ENCODE data around the gene FAHD2A. TPM values are rescaled to one million over a fixed set of nuclear protein-coding genes. Genes with fewer than 3 reads are reported as not detected.

Gene FAHD2A
- total and polyA plus RNA-seq, 2 of the 8 experiments (the other 6 are each of a cell fraction or from before 2014, with no cell fraction given): 24.2 to 26.7 TPM

- H3K4ac ChIP-seq (replicated peaks; ENCODE audit: insufficient read length, low read depth, low read length): no peak overlapping the region
- H2BK12ac ChIP-seq (ENCODE audit: low read depth, low read length): no peak overlapping the region
- no peak overlapping the region for H3K18ac ChIP-seq (ENCODE audit: extremely low read depth, low read length)
- H2BK15ac ChIP-seq (ENCODE audit: low read length): no peak overlapping the region
- ChIA-PET POLR2A (ENCODE audit: partially characterized antibody) (no interaction called here), CTCF (ENCODE audit: partially characterized antibody) (interaction anchor here (2.0 kb wide), 1 partner anchor 20 kb away, joined by 6 read pairs; the partner anchor contains the start of gene FAHD2A)
- H3K4me3 ChIP-seq (ENCODE audit: extremely low read depth in 1 of 4, insufficient read depth in 2 of 4, low read depth in 3 of 4, low read length in 4 of 4): no peak overlapping the region
- H4K5ac ChIP-seq (ENCODE audit: insufficient read length, low read depth, low read length): no peak overlapping the region
- no peak for FAIRE-seq
- H3K56ac ChIP-seq (replicated peaks; ENCODE audit: insufficient read length, low read depth, low read length): no peak overlapping the region
- H3K27ac ChIP-seq (ENCODE audit: low read depth, low read length): no peak overlapping the region
- WGBS, 2 experiments (ENCODE audit: extremely low coverage in 1 of 2, insufficient coverage in 1 of 2, insufficient read length in 1 of 2, insufficient replicate concordance in 2 of 2, low coverage in 1 of 2, low lambda C conversion rate in 2 of 2, missing lambda C conversion rate in 1 of 2): 92% methylated on average over 9 of the region's 9 CpGs; no CpG with 5 or more reads in 1 of the 2 experiments
- no peak overlapping the region for H3K4me2 ChIP-seq (ENCODE audit: insufficient read depth in 1 of 2, low read depth in 2 of 2, low read length in 2 of 2)
- no peaks in the 10 kb centered on the region for H3K79me1 ChIP-seq (ENCODE audit: low read depth, low read length)
- H2BK5ac ChIP-seq (ENCODE audit: low read depth, low read length): no peak overlapping the region
- no peak overlapping the region for H3K23ac ChIP-seq (ENCODE audit: insufficient read length)
- H3K79me2 ChIP-seq (ENCODE audit: control insufficient read depth in 1 of 2, insufficient read depth in 2 of 2, low read length in 2 of 2): no peaks in the 10 kb centered on the region
- H2BK20ac ChIP-seq (ENCODE audit: low read length): no peak overlapping the region
- H3K36me3 ChIP-seq (ENCODE audit: control insufficient read depth in 2 of 4, insufficient read depth in 4 of 4, low read length in 3 of 4): no peaks in the 10 kb centered on the region
- no peak overlapping the region for H3K9ac ChIP-seq (replicated peaks in 1 of 4; ENCODE audit: extremely low read depth in 1 of 4, low read depth in 3 of 4, low read length in 3 of 4)
- DNase-seq (ENCODE audit: low read depth in 1 of 2, low spot score in 2 of 2): no peak
- no peak overlapping the region for H4K91ac ChIP-seq (replicated peaks; ENCODE audit: insufficient read length, low read length)
- peaks cover 0 to 2% (median 0%) of the 10 kb centered on the region in 4 experiments; a peak in 1 of 7 replicates for H3K4me1 ChIP-seq (replicated peaks in 1 of 4; ENCODE audit: control insufficient read depth in 3 of 4, insufficient read depth in 4 of 4, low read length in 3 of 4)
- H2BK120ac ChIP-seq (replicated peaks; ENCODE audit: low read depth, low read length): no peak overlapping the region
- H3K9me3 ChIP-seq (ENCODE audit: insufficient read depth in 2 of 2, low read depth in 1 of 2, low read length in 1 of 2): peaks cover 59 to 84% of the 10 kb centered on the region in 2 experiments
- H2AFZ ChIP-seq (ENCODE audit: low read length): no peak overlapping the region
- no peak overlapping the region for H4K8ac ChIP-seq (ENCODE audit: extremely low read depth, insufficient read depth, low read length)
- H3K23me2 ChIP-seq (ENCODE audit: low read depth, low read length): no peaks in the 10 kb centered on the region
- H2AK5ac ChIP-seq (ENCODE audit: low read depth, low read length): no peak overlapping the region
- no peak overlapping the region for H3K14ac ChIP-seq (ENCODE audit: insufficient read length)
- no peaks in the 10 kb centered on the region for H4K20me1 ChIP-seq (replicated peaks in 1 of 2; ENCODE audit: control insufficient read depth in 1 of 2, insufficient read depth in 2 of 2, low read length in 2 of 2)
- H3K27me3 ChIP-seq (replicated peaks in 1 of 4; ENCODE audit: control insufficient read depth in 3 of 4, extremely low read depth in 1 of 4, insufficient read depth in 3 of 4, low read length in 3 of 4): peaks cover 0 to under 1% (median 0%) of the 10 kb centered on the region in 4 experiments; a peak in 1 of 7 replicates
- TF ChIP-seq, protein P1, sequence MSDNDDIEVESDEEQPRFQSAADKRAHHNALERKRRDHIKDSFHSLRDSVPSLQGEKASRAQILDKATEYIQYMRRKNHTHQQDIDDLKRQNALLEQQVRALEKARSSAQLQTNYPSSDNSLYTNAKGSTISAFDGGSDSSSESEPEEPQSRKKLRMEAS (IDR thresholded peaks at IDR 0.05): no peak
- no peak for TF ChIP-seq GTF2F1 (IDR thresholded peaks at IDR 0.05; ENCODE audit: borderline replicate concordance, low read depth, low read length)
- no peak for TF ChIP-seq NANOG (IDR thresholded peaks at IDR 0.05; ENCODE audit: insufficient read depth, low read depth, low read length, poor library complexity, severe bottlenecking)
- TF ChIP-seq EGR1 (IDR thresholded peaks at IDR 0.05; ENCODE audit: borderline replicate concordance, low read depth, low read length): no peak
- no peak for TF ChIP-seq TEAD4 (IDR thresholded peaks at IDR 0.05; ENCODE audit: low read depth, low read length)
- TF ChIP-seq SP4 (IDR thresholded peaks at IDR 0.05; ENCODE audit: low read length): no peak
- no peak for TF ChIP-seq KDM5A (IDR thresholded peaks at IDR 0.05; ENCODE audit: low read length)
- TF ChIP-seq SP2 (IDR thresholded peaks at IDR 0.05; ENCODE audit: low read length): no peak
- no peak for TF ChIP-seq TCF12 (IDR thresholded peaks at IDR 0.05; ENCODE audit: low read depth, low read length)
- TF ChIP-seq CBX8 (IDR thresholded peaks at IDR 0.05; ENCODE audit: borderline replicate concordance, low read depth, low read length): no peak
Measured at GRCh38 chr2:95383635-95384027, 18.9 kb upstream of the FAHD2A start.
